ENCODE measurements around the gene SPATA13. TPM values are rescaled to one million over a fixed set of nuclear protein-coding genes. Genes with fewer than 3 reads are reported as not detected.

Gene SPATA13
- total and polyA plus RNA-seq, 10 of the 15 experiments (the other 5 are each of a cell fraction or from before 2014, with no cell fraction given), result 2.4 to 11.1 (median 10.2) TPM

- no peak for TF ChIP-seq ZNF687 (IDR thresholded peaks at IDR 0.05)
- no peak for TF ChIP-seq MEF2B (IDR thresholded peaks at IDR 0.05; ENCODE audit: partially characterized antibody, poor library complexity, severe bottlenecking)
- TF ChIP-seq RBBP5 (conservative IDR thresholded peaks at IDR 0.05), result no peak
- no peak for TF ChIP-seq SIN3A (IDR thresholded peaks at IDR 0.05; ENCODE audit: low read depth, low read length)
- no peak for TF ChIP-seq ATF3 (IDR thresholded peaks at IDR 0.05; ENCODE audit: borderline replicate concordance, extremely low read depth, low read depth, low read length)
- TF ChIP-seq ZBTB33 (IDR thresholded peaks at IDR 0.05), result no peak
- no peak for TF ChIP-seq NFYB (IDR thresholded peaks at IDR 0.05; ENCODE audit: insufficient read depth, low read depth, low read length)
- TF ChIP-seq SMC3 (IDR thresholded peaks at IDR 0.05; ENCODE audit: borderline replicate concordance, low read length), result no peak
Observed at GRCh38 chr13:24183741-24184182, 23.2 kb downstream of the SPATA13 start (continued).

Data from GM12878 (cell line).